Epithelial cell of proximal tubule (primary cell): ENCODE data around the gene RPS17. TPM values are rescaled to one million over a fixed set of nuclear protein-coding genes. Genes with fewer than 3 reads are reported as not detected.

Experiments used
- DNase-seq: peaks from one replicate; pipeline ENCODE4 v3.0.0-alpha.2; 2011; ENCODE audit warnings: low read depth
- H3K4me3 ChIP-seq: 2 replicates; pipeline ENCODE4 v1.5.1; 2011; ENCODE audit warnings: low read depth, mild to moderate bottlenecking, low read length
- total RNA-seq: library from RNA; depleted of rRNA; stranded (reverse); fragments of >200 nt; gene quantifications from 2 replicates; pipeline ENCODE4 v1.2.3, GENCODE V29; 2015
- TF ChIP-seq, protein P1 (sequence below): conservative IDR thresholded peaks from 2 replicates; pipeline ENCODE4 v1.5.1; 2012; ENCODE audit warnings: low read depth, mild to moderate bottlenecking, low read length

RPS17 gene
- total RNA-seq = 4,116 and 4,952 TPM in 2 replicates

GRCh38 chr15:82540055-82540983 is at the start of gene RPS17:
Gene RPS17 (minus strand): TSS chr15:82540457. CDS start chr15:82540428, 29 bp downstream.
- TF ChIP-seq, protein P1, sequence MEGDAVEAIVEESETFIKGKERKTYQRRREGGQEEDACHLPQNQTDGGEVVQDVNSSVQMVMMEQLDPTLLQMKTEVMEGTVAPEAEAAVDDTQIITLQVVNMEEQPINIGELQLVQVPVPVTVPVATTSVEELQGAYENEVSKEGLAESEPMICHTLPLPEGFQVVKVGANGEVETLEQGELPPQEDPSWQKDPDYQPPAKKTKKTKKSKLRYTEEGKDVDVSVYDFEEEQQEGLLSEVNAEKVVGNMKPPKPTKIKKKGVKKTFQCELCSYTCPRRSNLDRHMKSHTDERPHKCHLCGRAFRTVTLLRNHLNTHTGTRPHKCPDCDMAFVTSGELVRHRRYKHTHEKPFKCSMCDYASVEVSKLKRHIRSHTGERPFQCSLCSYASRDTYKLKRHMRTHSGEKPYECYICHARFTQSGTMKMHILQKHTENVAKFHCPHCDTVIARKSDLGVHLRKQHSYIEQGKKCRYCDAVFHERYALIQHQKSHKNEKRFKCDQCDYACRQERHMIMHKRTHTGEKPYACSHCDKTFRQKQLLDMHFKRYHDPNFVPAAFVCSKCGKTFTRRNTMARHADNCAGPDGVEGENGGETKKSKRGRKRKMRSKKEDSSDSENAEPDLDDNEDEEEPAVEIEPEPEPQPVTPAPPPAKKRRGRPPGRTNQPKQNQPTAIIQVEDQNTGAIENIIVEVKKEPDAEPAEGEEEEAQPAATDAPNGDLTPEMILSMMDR = peak; percentile 94
- peak within 1 kb of the TSS; percentile 79 for H3K4me3 ChIP-seq
- DNase-seq = peak; percentile 42

DNA sequence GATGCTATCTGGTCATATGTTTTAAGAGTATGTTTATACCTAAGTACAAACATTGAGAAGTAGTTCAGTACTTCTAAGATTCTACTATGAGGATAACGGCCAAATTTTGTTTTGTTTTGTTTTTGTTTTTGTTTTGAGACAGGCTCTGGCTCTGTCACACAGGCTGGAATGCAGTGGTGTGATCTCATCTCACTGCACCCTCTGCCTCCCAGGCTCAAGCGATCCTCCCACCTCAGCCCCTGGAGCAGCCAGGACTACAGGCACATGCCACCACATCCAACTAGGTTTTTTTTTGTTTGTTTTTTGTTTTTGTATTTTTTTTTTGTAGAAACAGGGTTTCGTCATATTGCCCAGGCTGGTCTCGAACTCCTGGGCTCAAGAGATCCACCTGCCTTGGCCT is 47.5 kb upstream of the RPS17 start:
- TF ChIP-seq, protein P1 = no peak
- no peak overlapping the region for H3K4me3 ChIP-seq
- no peak for DNase-seq

GRCh38 chr15:82585072-82585471 is 44.8 kb upstream of the RPS17 start:
- DNase-seq = no peak
- H3K4me3 ChIP-seq = no peak overlapping the region
- TF ChIP-seq, protein P1 = peak; percentile 26

DNA sequence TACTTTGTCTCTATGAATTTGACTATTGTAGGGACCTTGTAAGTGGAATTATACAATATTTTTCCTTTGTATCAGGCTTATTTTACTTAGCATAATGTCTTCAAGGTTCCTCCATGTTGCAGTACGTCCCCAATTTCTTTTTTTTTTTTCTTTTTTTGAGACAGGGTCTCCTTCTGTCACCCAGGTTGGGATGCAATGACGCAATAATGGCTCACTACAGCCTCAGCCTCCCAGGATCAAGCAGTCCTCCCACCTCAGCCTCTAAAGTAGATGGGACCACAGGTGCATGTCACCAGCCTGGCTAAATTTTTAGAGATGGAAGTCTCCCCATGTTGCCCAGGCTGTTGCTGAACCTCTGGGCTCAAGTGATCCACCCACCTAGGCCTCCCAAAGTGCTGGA is 40.5 kb upstream of the RPS17 start:
- TF ChIP-seq, protein P1 = no peak
- DNase-seq = no peak
- H3K4me3 ChIP-seq = no peak overlapping the region

- TF ChIP-seq, protein P1 = no peak
- DNase-seq = no peak
- H3K4me3 ChIP-seq = no peak overlapping the region
These were observed 35.1 kb upstream of the RPS17 start for GRCh38 chr15:82575335-82575734.

- no peak for DNase-seq
- TF ChIP-seq, protein P1 = no peak
- H3K4me3 ChIP-seq = no peak overlapping the region
These were observed 32.7 kb upstream of the RPS17 start for GRCh38 chr15:82572986-82573385.
